GM23338 (cell line): ENCODE measurements around the gene TMEM201. TPM values are rescaled to one million over a fixed set of nuclear protein-coding genes. Genes with fewer than 3 reads are reported as not detected.

Experiments
- ATAC-seq: fragments of 200-7000 bp; cut with Tn5 transposase; 3 replicates; pipeline ENCODE4 v1.9.1; 2020
- DNase-seq: peaks from one replicate; pipeline ENCODE4 v3.0.0-alpha.2; 2015; ENCODE audit warnings: low spot score
- H2AFZ ChIP-seq: fragments of 200-600 bp; sonication (generic); 2 replicates; pipeline ENCODE4 v1.8.0; 2016; ENCODE audit warnings: antibody characterized with exemption, mild to moderate bottlenecking, moderate library complexity
- H3F3A ChIP-seq: fragments of 200-600 bp; sonication (generic); replicated peaks from 2 replicates; pipeline ENCODE4 v1.8.0; 2017; ENCODE audit warnings: antibody characterized with exemption, mixed run types, low read depth
- H3K27ac ChIP-seq: fragments of 200-600 bp; sonication (generic); 2 replicates; pipeline ENCODE4 v1.6.1; 2016; ENCODE audit warnings: low read depth
- H3K27me3 ChIP-seq: fragments of 200-600 bp; sonication (generic); 2 replicates; pipeline ENCODE4 v1.8.0; 2016; ENCODE audit warnings: mild to moderate bottlenecking, mixed run types, moderate library complexity; ENCODE audit not compliant: insufficient read depth
- H3K36me3 ChIP-seq: fragments of 200-600 bp; sonication (generic); 2 replicates; pipeline ENCODE4 v1.8.0; 2016; ENCODE audit warnings: mild to moderate bottlenecking; ENCODE audit not compliant: insufficient read depth
- H3K4me1 ChIP-seq: fragments of 200-600 bp; sonication (generic); 2 replicates; pipeline ENCODE4 v1.8.0; 2016; ENCODE audit warnings: mild to moderate bottlenecking, moderate library complexity; ENCODE audit not compliant: insufficient read depth
- H3K4me2 ChIP-seq: fragments of 200-600 bp; sonication (generic); 2 replicates; pipeline ENCODE4 v1.7.1; 2017; ENCODE audit warnings: mixed run types
- H3K4me3 ChIP-seq: fragments of 200-600 bp; sonication (generic); 2 replicates; pipeline ENCODE4 v1.6.1; 2016; ENCODE audit warnings: mixed run types
- H3K79me2 ChIP-seq: fragments of 200-600 bp; sonication (generic); replicated peaks from 2 replicates; pipeline ENCODE4 v1.8.0; 2017; ENCODE audit warnings: mild to moderate bottlenecking; ENCODE audit not compliant: insufficient read depth
- H3K9me2 ChIP-seq: fragments of 200-600 bp; sonication (generic); 2 replicates; pipeline ENCODE4 v1.8.0; 2017; ENCODE audit not compliant: insufficient read depth
- H4K20me1 ChIP-seq: fragments of 200-600 bp; sonication (generic); replicated peaks from 2 replicates; pipeline ENCODE4 v1.8.0; 2017; ENCODE audit warnings: mild to moderate bottlenecking; ENCODE audit not compliant: insufficient read depth
- H3K27ac Mint-ChIP-seq: 2 replicates; pipeline ENCODE4 v1.8.0; 2020; ENCODE audit warnings: inconsistent platforms, mild to moderate bottlenecking, moderate library complexity, mixed read lengths
- H3K27me3 Mint-ChIP-seq: 3 replicates; pipeline ENCODE4 v1.8.0; 2022; ENCODE audit warnings: low read depth, mild to moderate bottlenecking, moderate library complexity, mixed read lengths, inconsistent platforms; ENCODE audit not compliant: insufficient read depth, poor library complexity
- H3K36me3 Mint-ChIP-seq: 3 replicates; pipeline ENCODE4 v1.8.0; 2021; ENCODE audit warnings: low read depth, mild to moderate bottlenecking, inconsistent platforms, moderate library complexity, mixed read lengths
- H3K4me1 Mint-ChIP-seq: 3 replicates; pipeline ENCODE4 v1.8.0; 2020; ENCODE audit warnings: mild to moderate bottlenecking, inconsistent platforms, mixed read lengths
- H3K4me3 Mint-ChIP-seq: 3 replicates; pipeline ENCODE4 v1.8.0; 2021; ENCODE audit warnings: moderate library complexity, mild to moderate bottlenecking, inconsistent platforms, mixed read lengths
- H3K9me3 Mint-ChIP-seq: 3 replicates; pipeline ENCODE4 v1.8.0; 2020; ENCODE audit warnings: moderate library complexity, mild to moderate bottlenecking, inconsistent platforms, mixed read lengths
- CREB1 ChIP-seq: fragments of 250-450 bp; sonication (Bioruptor Pico); IDR thresholded peaks from 2 replicates; pipeline ENCODE4 v1.5.0; 2020; ENCODE audit warnings: low read depth, mild to moderate bottlenecking, moderate library complexity
- EZH2 ChIP-seq: fragments of 200-600 bp; sonication (generic); IDR thresholded peaks from one replicate; pipeline ENCODE4 v1.8.0; 2017; ENCODE audit warnings: antibody characterized with exemption, mild to moderate bottlenecking, low read depth; ENCODE audit not compliant: unreplicated experiment
- NANOG ChIP-seq: IDR thresholded peaks from 2 replicates; pipeline ENCODE4 v1.6.1; 2016; ENCODE audit warnings: antibody characterized with exemption, borderline replicate concordance
- POLR2AphosphoS5 ChIP-seq: IDR thresholded peaks from 2 replicates; pipeline ENCODE4 v1.6.1; 2016; ENCODE audit warnings: antibody characterized with exemption, low read depth
- STAT1 ChIP-seq: IDR thresholded peaks from one replicate; pipeline ENCODE4 v1.6.1; 2016; ENCODE audit warnings: antibody characterized with exemption; ENCODE audit not compliant: unreplicated experiment
- polyA plus RNA-seq: library from polyadenylated mRNA; unstranded; fragments of >200 nt; fragmentation: Nextera tagmentation; extraction: Ambion mirVana; gene quantifications from 2 replicates; pipeline ENCODE4 v1.2.1, GENCODE V29; 2016
- total RNA-seq: library from RNA; depleted of rRNA; stranded (reverse); fragments of >200 nt; shearing (Covaris generic); gene quantifications from 2 replicates; pipeline ENCODE4 v1.2.3, GENCODE V29; 2014
- TF ChIP-seq, protein P1 (sequence below): IDR thresholded peaks from 2 replicates; pipeline ENCODE4 v1.6.1; 2016; ENCODE audit warnings: antibody characterized with exemption
- TF ChIP-seq, protein P2 (sequence below), 2 experiments: fragments of 200-600 bp in 1 of 2; sonication (generic) in 1 of 2; conservative IDR thresholded peaks; 2 replicates each; pipeline versions ENCODE4 v1.5.1 to v1.6.1; 2016 to 2017; ENCODE audit warnings: antibody characterized with exemption in 2 of 2, low read depth in 2 of 2, mild to moderate bottlenecking in 2 of 2, moderate library complexity in 1 of 2
- TF ChIP-seq, protein P3 (sequence below): fragments of 250-450 bp; sonication (Bioruptor Pico); IDR thresholded peaks from 2 replicates; pipeline ENCODE4 v1.5.0; 2020; ENCODE audit warnings: mild to moderate bottlenecking, moderate library complexity
- TF ChIP-seq, protein P4 (sequence below): IDR thresholded peaks from one replicate; pipeline ENCODE4 v1.6.1; 2018; ENCODE audit warnings: antibody characterized with exemption; ENCODE audit not compliant: unreplicated experiment

Gene TMEM201
- total and polyA plus RNA-seq, 2 experiments from 2014 or later, result 11.6 to 27.2 TPM

DNA sequence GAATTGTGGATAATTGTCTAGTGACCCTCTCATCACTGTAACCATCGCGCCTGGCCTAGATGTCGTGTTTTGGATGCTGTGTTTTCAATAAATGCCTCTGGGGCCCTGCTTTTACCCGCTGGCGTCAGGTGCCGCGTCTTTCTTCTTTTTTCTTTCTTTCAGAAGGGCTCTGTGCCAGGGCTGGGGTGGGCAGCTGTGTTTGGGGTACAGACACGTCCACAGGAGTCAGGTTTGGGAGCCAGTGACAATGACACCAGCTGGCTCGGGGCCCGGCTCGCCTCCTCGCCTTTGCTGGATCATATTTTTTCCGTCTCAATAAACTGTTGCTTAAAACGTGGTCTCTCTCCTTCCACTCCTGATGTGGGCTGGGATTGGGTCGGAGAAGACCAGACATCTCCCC lies 16.1 kb downstream of the TMEM201 start:
- 0 out of 3 replicates have a peak, but pooled peaks cover 2% of the 10 kb centered on the region for H3K4me1 Mint-ChIP-seq
- peaks cover 20% of the 10 kb centered on the region for H3K36me3 Mint-ChIP-seq
- Histone ChIP-seq H3F3A (no peaks in the 10 kb centered on the region), H3K79me2 (no peaks in the 10 kb centered on the region), H3K4me3 (no peak overlapping the region), H4K20me1 (peaks cover 4% of the 10 kb centered on the region; the same call in 1 of the 2 replicates), H3K4me1 (no peaks in the 10 kb centered on the region), H3K27ac (no peak overlapping the region), H3K4me2 (no peak overlapping the region), H3K9me2 (no peaks in the 10 kb centered on the region), H2AFZ (no peak overlapping the region), H3K36me3 (peaks cover 9% of the 10 kb centered on the region; the same call in 1 of the 2 replicates), H3K27me3 (no peaks in the 10 kb centered on the region)
- no peak overlapping the region for H3K27ac Mint-ChIP-seq
- no peak overlapping the region for H3K4me3 Mint-ChIP-seq
- DNase-seq (no peak), ATAC-seq (no peak)
- no peaks in the 10 kb centered on the region; the same call in 2 of the 3 replicates for H3K9me3 Mint-ChIP-seq
- TF ChIP-seq, protein P1, sequence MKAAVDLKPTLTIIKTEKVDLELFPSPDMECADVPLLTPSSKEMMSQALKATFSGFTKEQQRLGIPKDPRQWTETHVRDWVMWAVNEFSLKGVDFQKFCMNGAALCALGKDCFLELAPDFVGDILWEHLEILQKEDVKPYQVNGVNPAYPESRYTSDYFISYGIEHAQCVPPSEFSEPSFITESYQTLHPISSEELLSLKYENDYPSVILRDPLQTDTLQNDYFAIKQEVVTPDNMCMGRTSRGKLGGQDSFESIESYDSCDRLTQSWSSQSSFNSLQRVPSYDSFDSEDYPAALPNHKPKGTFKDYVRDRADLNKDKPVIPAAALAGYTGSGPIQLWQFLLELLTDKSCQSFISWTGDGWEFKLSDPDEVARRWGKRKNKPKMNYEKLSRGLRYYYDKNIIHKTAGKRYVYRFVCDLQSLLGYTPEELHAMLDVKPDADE, result no peak
- H3K27me3 Mint-ChIP-seq, result peaks cover 7% of the 10 kb centered on the region

DNA sequence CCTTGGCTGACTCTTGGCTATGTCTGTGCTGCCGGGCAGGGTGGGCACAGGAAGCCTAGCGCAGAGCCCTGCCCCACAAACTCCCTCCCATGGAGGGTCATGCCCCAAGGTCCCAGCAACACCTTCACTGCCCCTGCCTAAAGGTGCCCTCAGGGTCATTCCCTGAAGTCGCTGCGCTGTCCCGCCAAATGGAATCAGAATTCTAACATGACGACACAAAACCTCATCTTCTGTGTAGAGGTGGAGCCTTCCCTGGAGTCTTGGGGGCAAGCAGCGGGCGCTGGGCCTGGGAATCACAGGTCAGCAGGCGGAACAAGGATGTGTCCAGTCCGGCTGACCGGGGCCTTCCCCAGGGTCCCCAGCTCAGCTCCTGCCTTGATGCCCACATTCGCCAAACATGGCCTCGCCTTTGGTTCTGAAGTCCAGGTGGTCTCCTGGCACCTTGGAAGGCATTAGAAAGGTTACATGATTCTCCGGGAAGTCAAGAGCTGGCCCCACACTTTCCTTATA lies 17.3 kb downstream of the TMEM201 start:
- Histone ChIP-seq H3K27me3 (no peaks in the 10 kb centered on the region), H3K36me3 (0 out of 2 replicates have a peak, but pooled peaks cover 3% of the 10 kb centered on the region), H2AFZ (no peak overlapping the region), H3K4me1 (no peaks in the 10 kb centered on the region), H3K4me3 (no peak overlapping the region), H3K4me2 (no peak overlapping the region), H4K20me1 (no peaks in the 10 kb centered on the region; the same call in 1 of the 2 replicates), H3K9me2 (no peaks in the 10 kb centered on the region), H3K27ac (no peak overlapping the region), H3F3A (no peaks in the 10 kb centered on the region), H3K79me2 (no peaks in the 10 kb centered on the region)
- Mint-ChIP-seq H3K27ac (no peak overlapping the region), H3K9me3 (no peaks in the 10 kb centered on the region; the same call in 2 of the 3 replicates), H3K4me1 (0 out of 3 replicates have a peak, but pooled peaks cover 2% of the 10 kb centered on the region), H3K4me3 (no peak overlapping the region), H3K27me3 (peaks cover 6% of the 10 kb centered on the region), H3K36me3 (peaks cover 16% of the 10 kb centered on the region)
- ATAC-seq, result no peak
- DNase-seq, result no peak
- no peak for TF ChIP-seq EZH2
- TF ChIP-seq STAT1, result no peak
- TF ChIP-seq NANOG, result no peak
- TF ChIP-seq, protein P2, sequence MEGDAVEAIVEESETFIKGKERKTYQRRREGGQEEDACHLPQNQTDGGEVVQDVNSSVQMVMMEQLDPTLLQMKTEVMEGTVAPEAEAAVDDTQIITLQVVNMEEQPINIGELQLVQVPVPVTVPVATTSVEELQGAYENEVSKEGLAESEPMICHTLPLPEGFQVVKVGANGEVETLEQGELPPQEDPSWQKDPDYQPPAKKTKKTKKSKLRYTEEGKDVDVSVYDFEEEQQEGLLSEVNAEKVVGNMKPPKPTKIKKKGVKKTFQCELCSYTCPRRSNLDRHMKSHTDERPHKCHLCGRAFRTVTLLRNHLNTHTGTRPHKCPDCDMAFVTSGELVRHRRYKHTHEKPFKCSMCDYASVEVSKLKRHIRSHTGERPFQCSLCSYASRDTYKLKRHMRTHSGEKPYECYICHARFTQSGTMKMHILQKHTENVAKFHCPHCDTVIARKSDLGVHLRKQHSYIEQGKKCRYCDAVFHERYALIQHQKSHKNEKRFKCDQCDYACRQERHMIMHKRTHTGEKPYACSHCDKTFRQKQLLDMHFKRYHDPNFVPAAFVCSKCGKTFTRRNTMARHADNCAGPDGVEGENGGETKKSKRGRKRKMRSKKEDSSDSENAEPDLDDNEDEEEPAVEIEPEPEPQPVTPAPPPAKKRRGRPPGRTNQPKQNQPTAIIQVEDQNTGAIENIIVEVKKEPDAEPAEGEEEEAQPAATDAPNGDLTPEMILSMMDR (conservative IDR thresholded peaks at IDR 0.05; ENCODE audit: low read depth in 2 of 2), result no peak
- TF ChIP-seq POLR2AphosphoS5, result no peak
- TF ChIP-seq, protein P3, sequence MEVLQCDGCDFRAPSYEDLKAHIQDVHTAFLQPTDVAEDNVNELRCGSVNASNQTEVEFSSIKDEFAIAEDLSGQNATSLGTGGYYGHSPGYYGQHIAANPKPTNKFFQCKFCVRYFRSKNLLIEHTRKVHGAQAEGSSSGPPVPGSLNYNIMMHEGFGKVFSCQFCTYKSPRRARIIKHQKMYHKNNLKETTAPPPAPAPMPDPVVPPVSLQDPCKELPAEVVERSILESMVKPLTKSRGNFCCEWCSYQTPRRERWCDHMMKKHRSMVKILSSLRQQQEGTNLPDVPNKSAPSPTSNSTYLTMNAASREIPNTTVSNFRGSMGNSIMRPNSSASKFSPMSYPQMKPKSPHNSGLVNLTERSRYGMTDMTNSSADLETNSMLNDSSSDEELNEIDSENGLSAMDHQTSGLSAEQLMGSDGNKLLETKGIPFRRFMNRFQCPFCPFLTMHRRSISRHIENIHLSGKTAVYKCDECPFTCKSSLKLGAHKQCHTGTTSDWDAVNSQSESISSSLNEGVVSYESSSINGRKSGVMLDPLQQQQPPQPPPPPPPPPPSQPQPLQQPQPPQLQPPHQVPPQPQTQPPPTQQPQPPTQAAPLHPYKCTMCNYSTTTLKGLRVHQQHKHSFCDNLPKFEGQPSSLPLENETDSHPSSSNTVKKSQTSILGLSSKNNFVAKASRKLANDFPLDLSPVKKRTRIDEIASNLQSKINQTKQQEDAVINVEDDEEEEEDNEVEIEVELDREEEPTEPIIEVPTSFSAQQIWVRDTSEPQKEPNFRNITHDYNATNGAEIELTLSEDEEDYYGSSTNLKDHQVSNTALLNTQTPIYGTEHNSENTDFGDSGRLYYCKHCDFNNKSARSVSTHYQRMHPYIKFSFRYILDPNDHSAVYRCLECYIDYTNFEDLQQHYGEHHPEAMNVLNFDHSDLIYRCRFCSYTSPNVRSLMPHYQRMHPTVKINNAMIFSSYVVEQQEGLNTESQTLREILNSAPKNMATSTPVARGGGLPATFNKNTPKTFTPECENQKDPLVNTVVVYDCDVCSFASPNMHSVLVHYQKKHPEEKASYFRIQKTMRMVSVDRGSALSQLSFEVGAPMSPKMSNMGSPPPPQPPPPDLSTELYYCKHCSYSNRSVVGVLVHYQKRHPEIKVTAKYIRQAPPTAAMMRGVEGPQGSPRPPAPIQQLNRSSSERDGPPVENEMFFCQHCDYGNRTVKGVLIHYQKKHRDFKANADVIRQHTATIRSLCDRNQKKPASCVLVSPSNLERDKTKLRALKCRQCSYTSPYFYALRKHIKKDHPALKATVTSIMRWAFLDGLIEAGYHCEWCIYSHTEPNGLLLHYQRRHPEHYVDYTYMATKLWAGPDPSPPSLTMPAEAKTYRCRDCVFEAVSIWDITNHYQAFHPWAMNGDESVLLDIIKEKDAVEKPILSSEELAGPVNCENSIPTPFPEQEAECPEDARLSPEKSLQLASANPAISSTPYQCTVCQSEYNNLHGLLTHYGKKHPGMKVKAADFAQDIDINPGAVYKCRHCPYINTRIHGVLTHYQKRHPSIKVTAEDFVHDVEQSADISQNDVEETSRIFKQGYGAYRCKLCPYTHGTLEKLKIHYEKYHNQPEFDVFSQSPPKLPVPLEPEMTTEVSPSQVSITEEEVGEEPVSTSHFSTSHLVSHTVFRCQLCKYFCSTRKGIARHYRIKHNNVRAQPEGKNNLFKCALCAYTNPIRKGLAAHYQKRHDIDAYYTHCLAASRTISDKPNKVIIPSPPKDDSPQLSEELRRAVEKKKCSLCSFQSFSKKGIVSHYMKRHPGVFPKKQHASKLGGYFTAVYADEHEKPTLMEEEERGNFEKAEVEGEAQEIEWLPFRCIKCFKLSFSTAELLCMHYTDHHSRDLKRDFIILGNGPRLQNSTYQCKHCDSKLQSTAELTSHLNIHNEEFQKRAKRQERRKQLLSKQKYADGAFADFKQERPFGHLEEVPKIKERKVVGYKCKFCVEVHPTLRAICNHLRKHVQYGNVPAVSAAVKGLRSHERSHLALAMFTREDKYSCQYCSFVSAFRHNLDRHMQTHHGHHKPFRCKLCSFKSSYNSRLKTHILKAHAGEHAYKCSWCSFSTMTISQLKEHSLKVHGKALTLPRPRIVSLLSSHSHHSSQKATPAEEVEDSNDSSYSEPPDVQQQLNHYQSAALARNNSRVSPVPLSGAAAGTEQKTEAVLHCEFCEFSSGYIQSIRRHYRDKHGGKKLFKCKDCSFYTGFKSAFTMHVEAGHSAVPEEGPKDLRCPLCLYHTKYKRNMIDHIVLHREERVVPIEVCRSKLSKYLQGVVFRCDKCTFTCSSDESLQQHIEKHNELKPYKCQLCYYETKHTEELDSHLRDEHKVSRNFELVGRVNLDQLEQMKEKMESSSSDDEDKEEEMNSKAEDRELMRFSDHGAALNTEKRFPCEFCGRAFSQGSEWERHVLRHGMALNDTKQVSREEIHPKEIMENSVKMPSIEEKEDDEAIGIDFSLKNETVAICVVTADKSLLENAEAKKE, result no peak
- TF ChIP-seq CREB1 (CRISPR knock-in tag), result no peak
- TF ChIP-seq, protein P4, sequence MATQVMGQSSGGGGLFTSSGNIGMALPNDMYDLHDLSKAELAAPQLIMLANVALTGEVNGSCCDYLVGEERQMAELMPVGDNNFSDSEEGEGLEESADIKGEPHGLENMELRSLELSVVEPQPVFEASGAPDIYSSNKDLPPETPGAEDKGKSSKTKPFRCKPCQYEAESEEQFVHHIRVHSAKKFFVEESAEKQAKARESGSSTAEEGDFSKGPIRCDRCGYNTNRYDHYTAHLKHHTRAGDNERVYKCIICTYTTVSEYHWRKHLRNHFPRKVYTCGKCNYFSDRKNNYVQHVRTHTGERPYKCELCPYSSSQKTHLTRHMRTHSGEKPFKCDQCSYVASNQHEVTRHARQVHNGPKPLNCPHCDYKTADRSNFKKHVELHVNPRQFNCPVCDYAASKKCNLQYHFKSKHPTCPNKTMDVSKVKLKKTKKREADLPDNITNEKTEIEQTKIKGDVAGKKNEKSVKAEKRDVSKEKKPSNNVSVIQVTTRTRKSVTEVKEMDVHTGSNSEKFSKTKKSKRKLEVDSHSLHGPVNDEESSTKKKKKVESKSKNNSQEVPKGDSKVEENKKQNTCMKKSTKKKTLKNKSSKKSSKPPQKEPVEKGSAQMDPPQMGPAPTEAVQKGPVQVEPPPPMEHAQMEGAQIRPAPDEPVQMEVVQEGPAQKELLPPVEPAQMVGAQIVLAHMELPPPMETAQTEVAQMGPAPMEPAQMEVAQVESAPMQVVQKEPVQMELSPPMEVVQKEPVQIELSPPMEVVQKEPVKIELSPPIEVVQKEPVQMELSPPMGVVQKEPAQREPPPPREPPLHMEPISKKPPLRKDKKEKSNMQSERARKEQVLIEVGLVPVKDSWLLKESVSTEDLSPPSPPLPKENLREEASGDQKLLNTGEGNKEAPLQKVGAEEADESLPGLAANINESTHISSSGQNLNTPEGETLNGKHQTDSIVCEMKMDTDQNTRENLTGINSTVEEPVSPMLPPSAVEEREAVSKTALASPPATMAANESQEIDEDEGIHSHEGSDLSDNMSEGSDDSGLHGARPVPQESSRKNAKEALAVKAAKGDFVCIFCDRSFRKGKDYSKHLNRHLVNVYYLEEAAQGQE, result no peak
